Measurements from ENCODE around the gene VIM.

Gene VIM

DNA sequence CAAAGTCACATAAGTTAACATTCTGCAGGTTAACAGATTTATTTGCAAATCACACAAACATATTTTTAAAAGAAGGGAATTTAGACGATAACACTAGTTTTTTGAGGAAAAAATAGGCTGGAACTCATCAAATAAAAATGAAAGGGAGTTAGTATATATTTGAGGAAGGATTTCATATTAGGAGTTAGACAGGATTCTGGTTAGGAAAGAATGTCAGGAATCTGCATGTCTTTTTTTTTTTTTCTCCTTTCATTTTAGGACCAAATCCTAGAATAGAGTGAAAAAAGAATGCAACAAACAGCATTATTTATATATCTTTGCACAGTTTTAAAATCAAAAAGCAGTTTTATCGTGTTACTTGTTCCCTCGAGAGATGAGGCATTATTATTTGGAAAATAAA lies 17.7 kb upstream of the VIM start:
- no peak for DNase-seq (ENCODE audit: low read depth)

DNA sequence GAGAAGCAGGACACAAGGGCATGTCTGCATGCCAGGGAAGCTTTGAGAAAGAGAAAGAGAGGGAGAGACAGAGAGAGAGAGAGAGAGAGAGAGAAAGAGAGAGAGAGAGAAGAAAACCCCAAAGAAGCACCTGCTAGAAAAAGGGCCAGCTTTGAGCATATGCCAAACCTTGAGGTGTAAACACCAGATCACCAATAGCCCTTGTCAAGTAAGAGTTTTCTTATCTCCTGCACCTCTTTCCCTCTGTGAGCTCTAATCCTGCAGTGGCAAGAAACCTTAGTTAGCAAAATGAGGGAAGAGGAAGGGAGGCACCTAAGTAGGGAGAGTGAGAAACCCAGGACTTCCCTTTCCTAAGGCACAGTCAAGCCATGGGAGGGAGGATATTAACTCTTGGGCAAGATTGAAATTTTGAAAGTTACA lies 15.2 kb upstream of the VIM start:
- no peak for DNase-seq (ENCODE audit: low read depth)

DNA sequence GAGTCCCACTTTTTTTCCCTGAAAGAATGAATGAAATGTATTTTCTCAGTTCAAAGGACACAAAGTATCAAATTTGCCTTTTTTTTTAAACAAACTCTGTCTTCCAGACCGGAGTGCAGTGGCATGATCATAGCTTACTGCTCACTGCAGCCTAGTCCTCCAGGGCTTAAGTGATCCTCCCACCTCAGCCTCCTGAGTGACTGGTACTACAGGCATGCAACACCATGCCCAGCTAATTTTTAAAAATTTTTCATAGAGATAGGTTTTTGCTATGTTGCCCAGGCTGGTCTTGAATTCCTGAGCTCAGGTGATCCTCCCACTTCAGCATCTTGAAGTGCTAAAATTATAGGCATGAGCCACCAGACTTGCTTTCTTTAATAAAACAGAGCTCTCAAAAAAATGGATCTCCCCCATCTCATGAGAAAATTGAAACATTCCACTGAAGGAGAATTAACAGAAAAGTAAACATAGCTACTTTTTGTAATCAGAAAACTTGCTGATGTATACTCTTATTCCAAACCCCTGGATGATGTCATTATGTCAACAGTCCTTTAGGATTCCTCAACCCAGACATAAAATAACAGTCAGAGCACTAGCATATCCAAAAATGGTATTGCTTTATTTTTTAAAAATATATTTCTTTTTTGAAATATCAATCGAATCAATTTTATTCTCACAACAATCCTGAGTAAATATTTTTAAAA lies 14.2 kb upstream of the VIM start:
- no peak for DNase-seq (ENCODE audit: low read depth)

DNA sequence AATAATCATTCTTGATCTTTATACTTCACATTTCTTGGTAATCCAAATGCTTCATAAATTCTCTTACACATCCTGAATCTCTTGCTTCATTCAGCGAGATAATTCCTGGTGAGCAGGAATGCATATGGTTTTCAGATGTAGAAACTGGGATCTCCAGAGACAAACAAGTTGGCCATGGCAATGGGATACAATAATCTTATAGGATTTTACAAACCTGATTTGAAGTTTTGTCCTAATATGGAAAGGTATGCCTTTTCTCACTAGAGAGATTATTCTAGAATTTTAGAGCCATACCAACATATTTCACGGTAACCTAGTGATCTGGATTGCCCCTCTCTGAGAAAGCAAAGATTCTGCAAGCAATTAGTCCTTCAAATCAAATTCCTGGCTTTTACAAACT lies 13.5 kb upstream of the VIM start:
- DNase-seq (ENCODE audit: low read depth): no peak

DNA sequence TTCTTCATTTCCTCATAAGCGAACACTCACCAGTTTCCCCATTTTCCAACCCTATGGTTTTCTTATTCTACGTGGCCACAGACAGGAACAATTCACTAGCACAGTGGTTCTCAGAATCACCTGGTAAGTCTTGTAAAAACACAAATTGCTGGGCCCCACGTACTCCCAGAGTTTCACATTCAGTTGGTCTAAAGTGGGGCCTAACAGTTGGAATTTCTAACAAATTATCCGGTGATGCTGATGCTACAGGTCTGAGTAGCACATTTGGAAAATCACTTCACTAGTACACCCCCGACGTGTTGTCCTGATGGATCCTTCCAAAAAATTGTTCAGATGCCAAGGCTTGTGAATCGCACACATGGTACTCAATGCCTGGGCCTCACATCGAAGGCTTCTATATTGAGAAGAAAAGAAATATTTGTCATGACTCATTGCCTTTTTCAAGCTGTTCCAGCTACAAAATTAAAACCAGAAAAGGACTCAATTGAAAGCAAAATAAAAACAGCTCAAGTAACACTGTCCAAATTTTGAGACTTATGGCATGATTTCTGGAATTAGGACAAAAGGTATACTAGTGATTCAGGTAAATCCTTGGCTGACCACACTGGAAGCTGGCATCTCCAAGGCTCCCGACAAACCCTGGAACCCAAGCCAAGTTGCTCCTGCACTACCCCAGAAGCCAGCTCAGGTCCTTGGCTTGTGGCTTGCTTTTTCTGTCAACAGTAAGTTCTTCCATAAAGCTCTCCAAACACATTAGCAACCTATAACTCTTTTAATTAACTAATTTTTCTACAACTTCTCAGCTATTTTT lies 12.9 kb upstream of the VIM start:
- DNase-seq (ENCODE audit: low read depth): peak; percentile 92

DNA sequence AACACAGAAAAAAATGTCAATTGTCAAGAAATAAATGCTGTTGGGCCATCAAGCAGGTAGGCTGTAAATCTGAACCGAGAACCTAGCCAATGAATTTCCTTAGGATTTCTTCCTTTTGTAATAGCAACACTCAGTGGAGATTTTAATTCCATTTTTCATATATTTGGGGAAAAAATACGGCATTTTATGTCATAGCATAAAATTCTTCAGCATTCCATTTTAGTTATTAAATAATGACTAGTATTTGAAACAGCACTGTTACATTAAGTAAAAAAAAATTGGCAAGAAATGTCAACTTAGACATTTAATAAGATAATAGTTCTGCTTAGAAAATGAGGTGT lies 12.3 kb upstream of the VIM start:
- no peak for DNase-seq (ENCODE audit: low read depth)

DNA sequence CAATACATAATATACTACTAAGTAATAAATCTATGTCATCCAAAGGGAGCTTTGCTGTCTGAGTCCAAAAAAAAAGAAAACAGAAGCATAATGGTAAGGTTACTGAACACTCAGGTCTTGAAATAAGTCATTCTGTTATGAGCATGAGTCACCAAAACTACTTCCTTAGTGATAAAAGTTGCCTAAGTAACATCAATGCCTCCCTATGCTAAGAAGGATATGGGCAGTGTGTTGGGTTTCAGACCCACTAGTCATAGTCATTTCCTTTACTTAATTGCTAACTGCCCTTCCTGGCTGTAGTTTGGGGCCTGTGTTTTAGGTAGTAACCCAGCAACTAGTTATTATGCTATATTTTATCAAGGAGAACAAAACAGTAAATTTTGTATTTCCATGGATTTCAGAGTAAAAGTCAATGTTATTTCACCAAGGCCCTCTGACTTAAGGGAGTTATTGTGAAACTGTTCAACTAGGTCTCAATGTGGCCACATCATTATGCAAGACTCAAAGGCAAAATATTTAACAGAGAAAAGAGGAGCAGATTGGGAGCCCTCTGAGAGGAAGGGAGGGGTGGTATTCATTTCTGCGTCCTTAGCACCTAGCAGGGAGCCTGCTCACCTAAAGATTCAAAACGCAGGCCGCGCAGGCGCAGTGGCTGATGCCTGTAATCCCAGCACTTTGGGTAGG lies 11.7 kb upstream of the VIM start:
- DNase-seq (ENCODE audit: low read depth): peak; percentile 98

DNA sequence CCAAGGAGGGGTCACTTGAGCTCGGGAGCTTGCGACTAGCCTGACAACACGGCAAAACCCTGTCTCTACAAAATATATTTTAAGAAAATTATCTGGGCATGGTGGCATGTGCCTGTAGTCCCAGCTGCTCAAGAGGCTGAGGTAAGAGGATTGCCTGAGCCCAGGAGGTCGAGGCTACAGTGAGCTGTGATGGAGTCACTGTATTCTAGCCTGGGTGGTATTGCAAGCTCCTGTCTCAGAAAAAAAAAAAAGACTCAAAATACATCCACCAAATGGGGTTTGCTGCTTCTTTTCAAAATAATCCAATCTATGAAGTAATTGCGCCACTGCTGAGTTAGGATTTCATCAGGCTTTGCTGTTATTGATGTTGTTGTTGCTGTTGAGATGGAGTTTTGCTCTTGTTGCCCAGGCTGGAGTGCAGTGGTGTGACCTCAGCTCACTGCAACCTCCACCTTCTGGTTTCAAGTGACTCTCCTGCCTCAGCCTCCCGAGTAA lies 11.1 kb upstream of the VIM start:
- no peak for DNase-seq (ENCODE audit: low read depth)

DNA sequence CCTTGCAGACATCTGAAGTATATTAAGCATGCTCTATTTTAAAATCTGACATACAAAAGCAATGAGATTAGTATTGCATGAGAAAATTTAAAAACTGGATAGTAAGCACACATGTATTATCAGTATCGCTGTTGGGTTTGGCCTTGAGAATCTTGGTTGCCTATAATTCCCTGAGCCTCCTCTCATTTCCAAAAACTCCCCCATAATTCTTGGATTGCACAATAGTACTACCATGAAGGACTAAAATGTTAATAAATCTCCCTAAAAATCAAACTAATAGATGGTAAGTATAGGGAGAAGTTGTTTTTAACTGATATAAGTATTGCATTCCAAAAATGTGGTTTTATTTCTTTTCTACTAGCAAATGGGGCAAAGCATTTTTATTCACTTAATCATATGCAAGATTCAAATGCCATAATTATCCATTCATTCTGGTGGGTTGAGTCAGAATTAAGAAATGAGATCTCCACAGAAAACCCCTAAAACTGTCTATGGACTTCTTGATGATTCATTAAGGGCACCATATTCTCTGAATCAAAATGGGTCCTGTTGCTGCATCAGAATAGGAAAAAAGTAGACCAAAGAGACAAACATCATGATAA lies 10.3 kb upstream of the VIM start:
- peak; percentile 87 for DNase-seq (ENCODE audit: low read depth)

DNA sequence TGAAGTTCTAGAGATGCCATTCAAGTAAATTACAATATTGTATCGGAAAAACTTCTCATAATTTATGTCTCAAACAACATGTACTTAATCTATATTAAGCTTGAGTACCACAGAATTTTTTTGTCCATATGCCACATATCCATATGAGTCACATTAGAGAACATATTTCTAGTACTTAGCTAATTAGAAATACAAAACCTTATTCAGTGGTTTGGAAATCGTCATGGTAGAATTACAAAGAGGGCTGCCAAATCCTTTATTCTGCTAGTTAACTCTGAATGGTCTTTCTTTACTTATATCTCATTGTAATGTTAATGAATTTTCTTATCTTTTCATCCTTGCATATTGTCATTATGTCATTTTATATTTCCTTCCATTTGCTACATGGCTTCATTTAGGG lies 9.0 kb upstream of the VIM start:
- no peak for DNase-seq (ENCODE audit: low read depth)

DNA sequence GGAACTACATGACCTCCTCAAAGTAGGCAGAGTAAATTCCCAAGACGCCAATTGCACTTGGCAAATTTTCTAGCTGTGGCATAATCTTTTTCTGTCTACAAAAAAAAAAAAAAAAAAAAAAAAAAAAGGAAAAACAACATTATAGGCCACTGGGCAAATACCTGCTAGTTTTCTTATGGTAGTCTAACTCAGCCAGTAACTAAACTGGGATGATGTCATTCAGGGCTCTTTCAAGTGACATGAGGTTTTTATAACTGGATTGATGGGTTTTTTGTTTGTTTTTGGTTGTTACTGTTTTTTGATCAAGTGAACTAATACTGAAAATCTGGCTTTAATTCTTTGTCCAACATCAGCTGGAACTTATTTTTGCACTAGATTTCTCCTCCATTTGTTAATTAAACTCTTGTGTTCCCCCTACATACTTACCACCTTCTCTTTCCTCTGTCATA lies 7.4 kb upstream of the VIM start:
- no peak for DNase-seq (ENCODE audit: low read depth)

DNA sequence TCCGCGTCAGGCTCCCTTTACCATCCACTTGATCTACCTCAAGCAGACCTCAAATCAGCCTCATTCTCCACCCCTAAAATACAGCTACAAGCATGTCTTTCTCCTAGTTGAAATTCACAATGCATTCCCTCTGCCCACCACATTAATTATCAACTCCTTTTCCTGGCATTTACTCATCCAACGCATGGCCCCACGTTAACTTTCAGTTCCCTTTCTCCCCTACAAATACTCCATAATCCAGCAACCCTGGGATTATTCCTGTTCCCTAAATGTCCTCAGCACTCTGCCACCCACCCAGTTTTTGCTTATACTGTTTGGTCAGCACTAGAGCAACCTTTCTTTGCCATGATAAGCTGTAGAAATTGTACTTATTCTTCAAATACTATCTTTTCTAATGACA lies 5.7 kb upstream of the VIM start:
- no peak for DNase-seq (ENCODE audit: low read depth)

DNA sequence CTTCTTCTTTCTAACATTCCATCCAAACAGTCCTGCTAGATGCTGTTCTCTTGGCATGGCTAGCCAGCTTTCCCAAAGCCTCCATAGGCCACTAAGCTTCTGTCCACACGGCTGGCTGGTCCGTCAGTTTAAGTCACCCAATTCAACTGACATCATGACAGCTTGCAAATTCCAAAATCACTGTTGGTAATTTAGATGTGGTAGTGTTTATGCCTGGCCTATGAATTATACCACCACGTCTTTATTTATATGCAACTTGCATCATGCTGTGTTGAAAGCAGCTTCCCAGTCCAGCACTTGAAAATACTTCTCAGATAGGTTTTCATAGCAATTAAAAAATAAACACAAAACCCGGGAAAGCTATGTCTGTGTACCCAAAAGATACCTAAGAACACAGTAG lies 2.2 kb upstream of the VIM start:
- DNase-seq (ENCODE audit: low read depth): no peak

DNA sequence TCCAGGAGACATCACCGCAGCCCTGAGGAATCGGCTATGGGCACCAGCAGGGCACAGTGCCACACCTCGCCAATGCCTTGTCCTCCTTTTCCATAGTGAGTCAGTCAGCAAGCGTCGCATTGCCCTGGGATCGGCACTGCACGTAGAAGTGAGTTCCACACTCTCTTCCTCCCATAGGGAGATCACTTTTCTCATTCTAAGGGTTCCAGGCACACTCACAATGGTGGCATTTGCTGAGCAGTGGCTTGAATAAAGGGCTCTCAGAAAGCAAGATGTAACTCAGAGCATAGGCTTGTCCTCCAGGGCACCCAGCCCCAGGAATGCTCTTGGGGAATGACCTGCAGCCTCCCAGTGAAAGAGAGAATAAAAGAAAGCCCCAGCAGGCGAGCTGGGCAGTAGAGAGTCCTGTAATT lies 1.1 kb upstream of the VIM start:
- no peak for DNase-seq (ENCODE audit: low read depth)

DNA sequence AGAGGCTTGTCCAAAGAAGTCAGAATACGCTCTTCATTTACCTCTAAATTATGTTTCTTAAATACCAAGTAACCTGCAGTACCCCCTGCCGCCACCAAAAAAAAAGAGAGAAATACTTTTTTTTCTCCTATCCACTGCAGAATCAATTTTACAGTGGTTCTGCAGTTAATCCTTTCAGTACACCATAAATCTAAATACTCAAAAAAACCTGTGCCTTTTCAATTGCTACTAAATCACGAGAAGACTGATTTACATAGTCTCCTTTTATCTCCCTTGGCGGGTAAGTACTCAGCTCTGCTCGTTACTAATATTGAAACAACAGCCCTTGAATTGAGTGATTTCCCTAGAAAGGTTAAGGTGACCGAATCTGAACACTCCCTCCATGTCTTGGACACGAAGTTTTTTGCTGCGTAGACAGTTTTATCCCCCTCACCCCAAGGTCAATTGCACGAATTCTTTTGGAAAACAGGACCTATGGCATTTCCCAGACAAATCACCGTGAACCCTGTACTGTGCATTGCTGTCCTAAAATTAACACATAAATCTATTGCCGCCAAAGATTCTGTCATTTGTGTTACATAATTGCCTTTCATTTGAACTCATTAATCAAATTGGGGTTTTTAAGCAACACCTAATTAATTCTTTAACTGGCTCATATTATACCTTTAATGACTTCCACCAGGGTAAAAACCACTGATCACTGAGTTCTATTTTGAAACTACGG lies 512 bp upstream of the VIM start:
- no peak for DNase-seq (ENCODE audit: low read depth)

DNA sequence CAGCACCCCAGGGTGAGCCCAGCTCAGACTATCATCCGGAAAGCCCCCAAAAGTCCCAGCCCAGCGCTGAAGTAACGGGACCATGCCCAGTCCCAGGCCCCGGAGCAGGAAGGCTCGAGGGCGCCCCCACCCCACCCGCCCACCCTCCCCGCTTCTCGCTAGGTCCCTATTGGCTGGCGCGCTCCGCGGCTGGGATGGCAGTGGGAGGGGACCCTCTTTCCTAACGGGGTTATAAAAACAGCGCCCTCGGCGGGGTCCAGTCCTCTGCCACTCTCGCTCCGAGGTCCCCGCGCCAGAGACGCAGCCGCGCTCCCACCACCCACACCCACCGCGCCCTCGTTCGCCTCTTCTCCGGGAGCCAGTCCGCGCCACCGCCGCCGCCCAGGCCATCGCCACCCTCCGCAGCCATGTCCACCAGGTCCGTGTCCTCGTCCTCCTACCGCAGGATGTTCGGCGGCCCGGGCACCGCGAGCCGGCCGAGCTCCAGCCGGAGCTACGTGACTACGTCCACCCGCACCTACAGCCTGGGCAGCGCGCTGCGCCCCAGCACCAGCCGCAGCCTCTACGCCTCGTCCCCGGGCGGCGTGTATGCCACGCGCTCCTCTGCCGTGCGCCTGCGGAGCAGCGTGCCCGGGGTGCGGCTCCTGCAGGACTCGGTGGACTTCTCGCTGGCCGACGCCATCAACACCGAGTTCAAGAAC lies 1.1 kb downstream of the VIM start:
- DNase-seq (ENCODE audit: low read depth): peak; percentile 91

DNA sequence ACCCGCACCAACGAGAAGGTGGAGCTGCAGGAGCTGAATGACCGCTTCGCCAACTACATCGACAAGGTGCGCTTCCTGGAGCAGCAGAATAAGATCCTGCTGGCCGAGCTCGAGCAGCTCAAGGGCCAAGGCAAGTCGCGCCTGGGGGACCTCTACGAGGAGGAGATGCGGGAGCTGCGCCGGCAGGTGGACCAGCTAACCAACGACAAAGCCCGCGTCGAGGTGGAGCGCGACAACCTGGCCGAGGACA lies 1.6 kb downstream of the VIM start:
- DNase-seq (ENCODE audit: low read depth): no peak

DNA sequence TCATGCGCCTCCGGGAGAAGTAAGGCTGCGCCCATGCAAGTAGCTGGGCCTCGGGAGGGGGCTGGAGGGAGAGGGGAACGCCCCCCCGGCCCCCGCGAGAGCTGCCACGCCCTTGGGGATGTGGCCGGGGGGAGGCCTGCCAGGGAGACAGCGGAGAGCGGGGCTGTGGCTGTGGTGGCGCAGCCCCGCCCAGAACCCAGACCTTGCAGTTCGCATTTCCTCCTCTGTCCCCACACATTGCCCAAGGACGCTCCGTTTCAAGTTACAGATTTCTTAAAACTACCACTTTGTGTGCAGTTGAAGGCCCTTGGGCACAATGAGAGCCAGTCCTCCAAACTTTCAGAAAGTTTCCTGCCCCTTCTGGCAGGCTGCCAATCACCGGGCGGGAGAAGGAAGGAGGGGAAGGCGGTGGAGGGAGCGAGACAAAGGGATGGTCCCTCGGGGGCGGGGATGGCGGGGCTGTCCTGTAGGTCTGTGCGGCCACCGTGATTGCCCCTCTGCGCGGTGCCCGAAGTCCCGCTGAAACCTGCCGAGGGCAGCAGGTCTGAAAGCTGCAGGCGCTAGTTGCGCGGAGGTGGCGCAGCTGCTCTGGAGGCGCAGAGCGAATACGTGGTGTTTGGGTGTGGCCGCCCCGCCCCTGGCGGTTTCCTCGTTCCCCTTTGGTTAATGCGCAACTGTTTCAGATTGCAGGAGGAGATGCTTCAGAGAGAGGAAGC lies 2.1 kb downstream of the VIM start:
- no peak for DNase-seq (ENCODE audit: low read depth)

DNA sequence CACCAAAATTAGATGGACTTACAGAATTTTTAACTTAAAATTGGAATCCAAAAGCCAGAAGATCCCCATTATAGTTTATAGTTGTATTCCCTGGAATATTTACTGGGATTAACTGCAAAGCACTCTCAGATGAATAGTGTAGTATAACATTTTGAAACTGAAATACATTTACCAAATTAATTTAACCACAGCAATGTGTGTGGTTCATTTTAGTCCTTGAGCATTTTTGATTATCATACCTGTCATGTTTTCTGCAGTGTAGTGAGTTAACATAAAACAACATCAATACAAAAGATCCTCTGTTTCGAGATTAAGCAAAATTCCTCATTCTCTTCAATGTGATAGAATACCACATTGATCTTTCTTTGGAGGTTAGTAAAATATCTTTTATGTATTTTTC lies 3.7 kb downstream of the VIM start:
- no peak for DNase-seq (ENCODE audit: low read depth)

DNA sequence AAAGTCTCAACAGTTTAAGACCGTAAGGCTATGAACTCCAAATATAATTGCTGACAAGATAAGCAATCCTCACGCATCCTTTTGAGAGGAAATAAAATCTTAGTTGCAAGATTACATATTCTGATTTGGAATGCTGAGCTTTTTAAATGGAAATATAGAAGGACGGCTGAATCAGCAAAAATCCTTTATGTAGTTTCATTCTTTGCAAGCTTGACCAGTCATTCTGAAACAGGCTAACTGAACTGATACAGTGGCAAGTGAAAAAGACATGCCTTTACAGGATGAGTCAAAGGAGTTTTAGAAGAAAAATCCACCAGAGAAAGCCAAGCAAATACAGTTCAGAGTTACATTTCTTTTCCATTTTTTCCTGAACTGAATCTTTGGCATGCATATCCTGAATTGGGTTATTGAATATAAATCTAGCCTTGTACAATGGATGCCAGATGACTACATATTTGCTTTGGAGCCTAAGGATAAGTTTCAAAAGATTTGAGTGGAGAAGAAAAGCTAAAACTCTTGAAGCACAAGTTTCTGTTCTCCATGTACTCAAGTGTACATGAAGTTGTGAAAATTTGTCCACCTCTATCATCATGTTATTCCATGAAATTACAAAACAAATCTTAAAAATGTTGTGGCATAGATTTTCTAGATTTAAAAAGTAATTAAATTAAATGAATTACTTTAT lies 4.4 kb downstream of the VIM start:
- DNase-seq (ENCODE audit: low read depth): no peak

All from stromal cell of bone marrow (primary cell).